Muscle of leg (tissue), 11 donors: ENCODE data around the gene F9. TPM values are rescaled to one million over a fixed set of nuclear protein-coding genes. Genes with fewer than 3 reads are reported as not detected.
A peak's percentile ranks its signal among the peaks of the same experiment; 100 is the strongest.

Source experiments
- DNase-seq: peaks from one replicate; pipeline ENCODE4 v3.0.0; 2013
- H3K27ac ChIP-seq: one replicate; pipeline ENCODE4 v1.5.1; 2013; ENCODE audit warnings: mild to moderate bottlenecking, low read length, control low read depth
- H3K27me3 ChIP-seq: one replicate; pipeline ENCODE4 v1.6.1; 2013; ENCODE audit warnings: low read length; ENCODE audit not compliant: control insufficient read depth, insufficient read depth
- H3K36me3 ChIP-seq: one replicate; pipeline ENCODE4 v1.6.1; 2013; ENCODE audit warnings: low read length; ENCODE audit not compliant: control insufficient read depth, insufficient read depth
- H3K4me1 ChIP-seq: one replicate; pipeline ENCODE4 v1.6.1; 2013; ENCODE audit warnings: low read length; ENCODE audit not compliant: control insufficient read depth, insufficient read depth
- H3K4me3 ChIP-seq: one replicate; pipeline ENCODE4 v1.5.1; 2013; ENCODE audit warnings: low read length, control low read depth
- H3K9me3 ChIP-seq: replicated peaks from 2 replicates; pipeline ENCODE4 v1.6.1; 2013; ENCODE audit warnings: low read depth, low read length; ENCODE audit not compliant: control insufficient read depth
- WGBS: methylation state at CpG from one replicate; pipeline ENCODE4 v1.1.5; 2013; ENCODE audit warnings: missing lambda C conversion rate; ENCODE audit not compliant: insufficient coverage; 5-methylcytosine and 5-hydroxymethylcytosine counted together
- polyA plus RNA-seq, 8 donors: library from polyadenylated mRNA; unstranded; fragments of 120-200 nt; gene quantifications; one replicate each; pipeline versions ENCODE4 v1.2.1 to v1.2.3, GENCODE V29; 2013; ENCODE audit warnings: inconsistent platforms in 1 of 8, low replicate concordance in 1 of 8; ENCODE audit not compliant: insufficient read length in 8 of 8, insufficient read depth in 1 of 8
- total RNA-seq: library from RNA; stranded (reverse); fragments of 120-200 nt; gene quantifications from one replicate; pipeline ENCODE4 v1.2.4, GENCODE V29; 2013

The F9 gene
- total and polyA plus RNA-seq, 9 donors: not detected

DNA sequence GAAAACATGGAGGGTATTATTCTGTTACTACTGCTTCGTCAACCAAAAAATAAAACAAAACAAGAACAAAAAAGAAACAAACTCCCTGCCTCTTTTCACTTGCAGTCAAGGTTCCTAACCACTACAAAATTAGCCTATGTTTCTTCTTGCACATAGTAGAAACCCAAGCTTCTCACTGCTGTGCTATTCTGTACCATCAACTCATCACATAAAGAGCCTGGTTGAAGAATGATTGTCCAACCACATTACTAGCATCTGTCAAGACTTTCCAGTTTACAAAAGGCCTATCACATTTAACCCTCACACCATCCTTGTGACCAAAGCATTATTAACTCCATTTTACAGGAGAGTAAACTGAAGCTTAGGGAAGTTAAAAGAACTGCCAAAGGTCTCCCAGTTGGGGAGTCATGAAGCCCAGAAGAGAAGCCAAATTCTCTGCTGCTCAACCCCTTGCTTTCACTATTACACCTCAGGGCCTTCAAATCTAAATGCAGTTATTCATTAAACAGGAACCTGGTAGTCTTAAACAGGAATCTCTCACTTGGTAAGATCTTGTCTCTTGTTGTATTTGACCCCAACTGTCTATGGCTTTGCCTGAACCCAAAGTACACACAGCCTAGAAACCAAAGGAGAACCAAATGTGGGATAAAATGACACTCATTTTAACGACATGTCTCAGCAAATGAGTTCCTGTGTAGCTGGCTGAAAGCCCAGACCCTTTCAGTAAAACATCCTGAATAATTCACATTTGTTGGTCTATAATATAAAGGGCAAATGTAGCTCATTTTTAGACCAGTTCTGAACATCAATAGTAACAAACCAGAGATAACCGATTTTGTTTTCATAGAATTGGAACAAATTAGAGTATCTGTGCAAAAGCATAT is 8.6 kb downstream of the F9 start:
- no peak for DNase-seq
- Histone ChIP-seq H3K36me3 (no peaks in the 10 kb centered on the region), H3K27me3 (peaks cover 3% of the 10 kb centered on the region), H3K4me1 (no peaks in the 10 kb centered on the region), H3K27ac (no peak overlapping the region), H3K9me3 (no peaks in the 10 kb centered on the region), H3K4me3 (no peak overlapping the region)
- WGBS: no CpG with 5 or more reads among the region's 3 CpGs

- Histone ChIP-seq H3K36me3 (no peaks in the 10 kb centered on the region), H3K4me3 (no peak overlapping the region), H3K9me3 (no peaks in the 10 kb centered on the region), H3K27ac (no peak overlapping the region), H3K4me1 (no peaks in the 10 kb centered on the region), H3K27me3 (peaks cover 2% of the 10 kb centered on the region)
- no peak for DNase-seq
- 40% methylated on average over 1 of the region's 1 CpG for WGBS
These were observed 12.1 kb downstream of the F9 start for GRCh38 chrX:139542652-139543051.

- H3K27me3 ChIP-seq: no peaks in the 10 kb centered on the region
- no peak overlapping the region for H3K4me3 ChIP-seq
- no peaks in the 10 kb centered on the region for H3K9me3 ChIP-seq
- DNase-seq: no peak
- no CpG with 5 or more reads among the region's 4 CpGs for WGBS
- no peaks in the 10 kb centered on the region for H3K36me3 ChIP-seq
- no peak overlapping the region for H3K27ac ChIP-seq
- H3K4me1 ChIP-seq: no peaks in the 10 kb centered on the region
These were observed 13.4 kb downstream of the F9 start for GRCh38 chrX:139543920-139544319.

DNA sequence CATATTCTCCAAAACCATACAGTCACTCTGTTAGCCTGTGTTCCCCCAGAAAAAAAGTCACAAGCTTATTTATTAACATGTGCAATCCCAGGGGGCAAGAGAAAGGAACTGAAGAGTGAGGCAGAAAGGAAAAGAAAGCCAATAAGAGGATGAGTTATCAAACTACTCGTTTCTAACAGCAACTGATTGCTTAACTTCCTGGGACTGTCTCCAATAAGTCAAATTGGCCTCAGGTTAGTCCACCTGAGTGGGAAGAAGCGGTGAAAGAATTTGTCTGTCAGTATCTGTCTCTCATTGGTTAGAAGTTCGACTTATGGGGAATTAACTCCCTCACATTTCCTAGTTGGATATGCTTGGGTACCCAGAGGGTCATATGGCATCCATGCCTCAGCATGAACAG is 14.1 kb downstream of the F9 start:
- no peak overlapping the region for H3K4me3 ChIP-seq
- no peaks in the 10 kb centered on the region for H3K9me3 ChIP-seq
- H3K4me1 ChIP-seq: no peaks in the 10 kb centered on the region
- no peak for DNase-seq
- no peak overlapping the region for H3K27ac ChIP-seq
- no peaks in the 10 kb centered on the region for H3K36me3 ChIP-seq
- WGBS: no CpG with 5 or more reads among the region's 3 CpGs
- H3K27me3 ChIP-seq: no peaks in the 10 kb centered on the region

DNA sequence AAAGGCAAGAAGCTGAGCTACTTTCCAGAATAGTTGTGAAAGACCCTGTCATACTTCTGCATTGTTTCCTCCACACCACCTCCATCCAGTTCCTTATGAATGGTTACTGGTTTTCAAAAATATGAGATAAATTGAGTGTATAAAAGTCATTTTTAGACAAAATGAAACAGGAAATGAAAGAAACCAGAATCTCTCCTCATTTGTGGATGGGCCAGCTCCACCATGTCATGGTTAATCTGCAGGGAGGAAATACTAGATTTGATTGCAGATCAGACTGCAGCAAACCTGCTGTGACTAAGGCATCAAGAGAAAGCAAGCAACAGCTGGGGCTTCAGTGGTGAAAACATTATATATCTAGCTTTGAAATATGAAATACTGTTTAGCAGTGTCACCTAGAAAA is 23.8 kb downstream of the F9 start:
- no peak overlapping the region for H3K4me3 ChIP-seq
- H3K36me3 ChIP-seq: no peaks in the 10 kb centered on the region
- peaks cover 7% of the 10 kb centered on the region for H3K27me3 ChIP-seq
- no peak for DNase-seq
- no peak overlapping the region for H3K27ac ChIP-seq
- no peaks in the 10 kb centered on the region for H3K4me1 ChIP-seq
- H3K9me3 ChIP-seq: no peaks in the 10 kb centered on the region

DNA sequence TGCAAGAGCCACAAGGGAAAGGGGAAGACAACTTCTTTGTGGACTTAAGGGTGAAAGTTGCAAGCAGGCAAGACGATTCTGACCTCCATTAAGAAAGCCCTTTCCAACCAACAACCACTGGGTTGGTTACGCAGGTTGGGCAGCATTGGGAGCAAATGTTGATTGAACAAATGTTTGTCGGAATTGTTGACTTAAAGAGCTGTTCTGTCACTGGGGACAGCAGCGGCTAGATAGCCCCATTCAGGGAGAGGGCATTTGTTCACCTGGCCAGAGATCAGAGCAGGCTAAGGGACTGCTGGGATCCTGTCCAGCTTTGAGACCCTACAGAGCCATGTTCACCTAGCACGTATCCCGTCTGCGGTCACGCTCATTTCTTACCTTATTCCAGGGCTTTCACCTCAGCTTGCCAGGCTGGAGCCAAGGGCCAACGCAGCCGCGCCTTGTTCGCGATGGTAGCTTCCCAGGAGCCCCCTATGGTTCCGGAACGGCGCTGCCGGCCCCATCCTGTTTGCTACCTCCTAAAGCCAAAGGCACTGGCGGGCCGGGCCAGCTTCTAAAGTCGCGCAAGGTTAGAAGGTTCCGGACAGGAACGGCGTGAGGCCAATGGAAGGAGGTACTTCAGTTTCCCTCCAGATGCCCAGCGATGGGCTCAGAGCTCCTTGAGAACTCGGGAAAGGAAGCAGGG is 24.6 kb downstream of the F9 start:
- H3K36me3 ChIP-seq: no peaks in the 10 kb centered on the region
- no peak for DNase-seq
- 67% methylated on average over 24 of the region's 26 CpGs for WGBS
- H3K27ac ChIP-seq: no peak overlapping the region
- no peak overlapping the region for H3K4me3 ChIP-seq
- H3K4me1 ChIP-seq: no peaks in the 10 kb centered on the region
- no peaks in the 10 kb centered on the region for H3K9me3 ChIP-seq
- H3K27me3 ChIP-seq: peaks cover 7% of the 10 kb centered on the region

GRCh38 chrX:139559383-139560042 is 29.0 kb downstream of the F9 start:
- no peaks in the 10 kb centered on the region for H3K9me3 ChIP-seq
- peak; percentile 78 for DNase-seq
- H3K4me3 ChIP-seq: no peak overlapping the region
- no peaks in the 10 kb centered on the region for H3K4me1 ChIP-seq
- WGBS: 48% methylated on average over 5 of the region's 9 CpGs
- no peak overlapping the region for H3K27ac ChIP-seq
- H3K27me3 ChIP-seq: peaks cover 7% of the 10 kb centered on the region
- no peaks in the 10 kb centered on the region for H3K36me3 ChIP-seq

- Histone ChIP-seq H3K9me3 (no peaks in the 10 kb centered on the region), H3K36me3 (no peaks in the 10 kb centered on the region), H3K27me3 (peaks cover 6% of the 10 kb centered on the region), H3K4me3 (no peak overlapping the region), H3K4me1 (no peaks in the 10 kb centered on the region), H3K27ac (no peak overlapping the region)
- DNase-seq: no peak
These were observed 29.7 kb downstream of the F9 start for GRCh38 chrX:139560221-139560620.

- no peaks in the 10 kb centered on the region for H3K36me3 ChIP-seq
- no CpG with 5 or more reads among the region's 5 CpGs for WGBS
- H3K4me1 ChIP-seq: no peaks in the 10 kb centered on the region
- DNase-seq: no peak
- no peak overlapping the region for H3K27ac ChIP-seq
- no peaks in the 10 kb centered on the region for H3K9me3 ChIP-seq
- no peak overlapping the region for H3K4me3 ChIP-seq
- H3K27me3 ChIP-seq: peaks cover 2% of the 10 kb centered on the region
These were observed 32.7 kb downstream of the F9 start for GRCh38 chrX:139563251-139563650.

GRCh38 chrX:139566981-139567380 is 36.4 kb downstream of the F9 start:
- Histone ChIP-seq H3K27me3 (peaks cover 2% of the 10 kb centered on the region), H3K4me3 (no peak overlapping the region), H3K9me3 (no peaks in the 10 kb centered on the region), H3K4me1 (no peaks in the 10 kb centered on the region), H3K27ac (no peak overlapping the region), H3K36me3 (no peaks in the 10 kb centered on the region)
- DNase-seq: no peak
- whole genome bisulfite sequencing: no CpG with 5 or more reads among the region's 1 CpG
